OCI-LY7 (cell line): ENCODE results near the gene OAF.

Experiments used
- EZH2phosphoT487 ChIP-seq: fragments of 200-600 bp; sonication (generic); IDR thresholded peaks from 2 replicates; pipeline ENCODE4 v1.6.1; 2018; ENCODE audit warnings: low read depth, borderline replicate concordance, mild to moderate bottlenecking, mixed run types, antibody characterized with exemption, low read length, moderate library complexity, mixed read lengths
- TF ChIP-seq, protein P1 (sequence below): fragments of 200-600 bp; sonication (generic); conservative IDR thresholded peaks from 2 replicates; pipeline ENCODE4 v1.5.1; 2014; ENCODE audit warnings: mild to moderate bottlenecking, antibody characterized with exemption, low read length, moderate library complexity, mixed read lengths

DNA sequence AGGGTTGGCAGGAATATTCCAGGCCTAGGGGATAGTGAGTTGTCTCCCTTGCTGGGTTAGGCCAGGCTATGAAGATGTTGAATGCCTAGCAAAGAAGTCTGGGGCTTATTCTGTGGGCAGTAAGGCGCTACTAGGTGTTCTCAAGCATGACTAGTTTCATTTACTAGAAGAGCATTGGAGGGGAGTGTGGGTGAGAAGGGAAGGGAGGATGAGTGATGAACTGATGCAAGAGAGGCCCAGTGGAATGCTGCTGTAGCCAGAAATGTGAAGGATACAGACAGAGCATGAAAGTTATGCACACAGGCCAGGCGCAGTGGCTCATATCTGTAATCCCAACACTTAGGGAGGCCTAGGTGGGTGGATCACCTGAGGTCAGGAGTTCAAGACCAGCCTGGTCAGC lies 62.6 kb downstream of the OAF start:
- TF ChIP-seq, protein P1, sequence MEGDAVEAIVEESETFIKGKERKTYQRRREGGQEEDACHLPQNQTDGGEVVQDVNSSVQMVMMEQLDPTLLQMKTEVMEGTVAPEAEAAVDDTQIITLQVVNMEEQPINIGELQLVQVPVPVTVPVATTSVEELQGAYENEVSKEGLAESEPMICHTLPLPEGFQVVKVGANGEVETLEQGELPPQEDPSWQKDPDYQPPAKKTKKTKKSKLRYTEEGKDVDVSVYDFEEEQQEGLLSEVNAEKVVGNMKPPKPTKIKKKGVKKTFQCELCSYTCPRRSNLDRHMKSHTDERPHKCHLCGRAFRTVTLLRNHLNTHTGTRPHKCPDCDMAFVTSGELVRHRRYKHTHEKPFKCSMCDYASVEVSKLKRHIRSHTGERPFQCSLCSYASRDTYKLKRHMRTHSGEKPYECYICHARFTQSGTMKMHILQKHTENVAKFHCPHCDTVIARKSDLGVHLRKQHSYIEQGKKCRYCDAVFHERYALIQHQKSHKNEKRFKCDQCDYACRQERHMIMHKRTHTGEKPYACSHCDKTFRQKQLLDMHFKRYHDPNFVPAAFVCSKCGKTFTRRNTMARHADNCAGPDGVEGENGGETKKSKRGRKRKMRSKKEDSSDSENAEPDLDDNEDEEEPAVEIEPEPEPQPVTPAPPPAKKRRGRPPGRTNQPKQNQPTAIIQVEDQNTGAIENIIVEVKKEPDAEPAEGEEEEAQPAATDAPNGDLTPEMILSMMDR: no peak
- no peak for TF ChIP-seq EZH2phosphoT487
